ENCODE data around the gene HPF1.

HPF1 gene

DNA sequence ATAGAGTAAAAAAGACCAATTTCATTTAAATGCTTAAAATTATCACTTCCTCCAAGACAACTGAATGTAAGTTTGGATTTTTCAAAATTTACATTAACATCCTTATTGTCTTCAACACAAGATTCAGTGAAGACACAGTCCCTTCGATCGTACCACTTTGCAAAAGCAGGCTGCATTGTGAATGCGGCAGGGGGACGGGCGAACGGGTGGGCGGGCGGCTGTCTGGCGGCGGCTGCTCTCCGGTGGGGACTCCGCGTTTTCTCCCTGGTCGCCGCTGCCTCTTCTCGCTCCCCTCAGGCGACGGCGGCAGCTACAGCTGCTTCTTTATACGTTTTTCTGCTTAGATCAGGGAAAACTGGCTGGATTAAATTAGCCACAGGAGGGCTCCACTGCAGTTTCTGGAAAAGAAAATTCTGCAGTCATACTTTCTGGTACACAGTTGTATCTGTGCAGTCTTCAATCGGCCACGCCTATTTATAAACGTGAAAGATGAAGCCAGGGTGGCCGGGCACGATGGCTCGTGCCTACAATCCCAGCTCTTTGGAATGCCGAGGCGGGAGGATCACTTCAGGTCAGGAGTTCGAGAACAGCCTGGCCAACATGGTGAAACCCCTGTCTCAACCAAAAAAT lies 33.9 kb upstream of the HPF1 start:
- H3K4me2 ChIP-seq (ENCODE audit: low read depth, low read length, poor library complexity, severe bottlenecking): no peak overlapping the region
- no peak for TF ChIP-seq EZH2phosphoT487 (conservative IDR thresholded peaks at IDR 0.05; ENCODE audit: low read length)
- TF ChIP-seq, protein P1, sequence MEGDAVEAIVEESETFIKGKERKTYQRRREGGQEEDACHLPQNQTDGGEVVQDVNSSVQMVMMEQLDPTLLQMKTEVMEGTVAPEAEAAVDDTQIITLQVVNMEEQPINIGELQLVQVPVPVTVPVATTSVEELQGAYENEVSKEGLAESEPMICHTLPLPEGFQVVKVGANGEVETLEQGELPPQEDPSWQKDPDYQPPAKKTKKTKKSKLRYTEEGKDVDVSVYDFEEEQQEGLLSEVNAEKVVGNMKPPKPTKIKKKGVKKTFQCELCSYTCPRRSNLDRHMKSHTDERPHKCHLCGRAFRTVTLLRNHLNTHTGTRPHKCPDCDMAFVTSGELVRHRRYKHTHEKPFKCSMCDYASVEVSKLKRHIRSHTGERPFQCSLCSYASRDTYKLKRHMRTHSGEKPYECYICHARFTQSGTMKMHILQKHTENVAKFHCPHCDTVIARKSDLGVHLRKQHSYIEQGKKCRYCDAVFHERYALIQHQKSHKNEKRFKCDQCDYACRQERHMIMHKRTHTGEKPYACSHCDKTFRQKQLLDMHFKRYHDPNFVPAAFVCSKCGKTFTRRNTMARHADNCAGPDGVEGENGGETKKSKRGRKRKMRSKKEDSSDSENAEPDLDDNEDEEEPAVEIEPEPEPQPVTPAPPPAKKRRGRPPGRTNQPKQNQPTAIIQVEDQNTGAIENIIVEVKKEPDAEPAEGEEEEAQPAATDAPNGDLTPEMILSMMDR (IDR thresholded peaks at IDR 0.05; ENCODE audit: insufficient read depth, low read length, poor library complexity, severe bottlenecking): no peak
- no peak overlapping the region for H3K27ac ChIP-seq (ENCODE audit: low read depth, low read length)
- H4K20me1 ChIP-seq (ENCODE audit: low read depth, low read length): no peaks in the 10 kb centered on the region
- no peaks in the 10 kb centered on the region for H3F3A ChIP-seq (ENCODE audit: insufficient read depth)
- no peak overlapping the region for H3K9ac ChIP-seq (ENCODE audit: low read length)
- H3K4me3 ChIP-seq (ENCODE audit: insufficient read depth, low read length, poor library complexity, severe bottlenecking): no peak overlapping the region
- no peaks in the 10 kb centered on the region for H3K36me3 ChIP-seq (ENCODE audit: low read length)
- no peaks in the 10 kb centered on the region for H3K9me3 ChIP-seq (ENCODE audit: insufficient read depth, low read length)
- H3K79me2 ChIP-seq (ENCODE audit: insufficient read depth, low read length): no peaks in the 10 kb centered on the region
- no peaks in the 10 kb centered on the region for H3K27me3 ChIP-seq (ENCODE audit: low read length)
- no peaks in the 10 kb centered on the region for H3K9me2 ChIP-seq (replicated peaks; ENCODE audit: insufficient read depth, low read length)
- no peak overlapping the region for H2AFZ ChIP-seq (ENCODE audit: low read depth, low read length, severe bottlenecking)

- H2AFZ ChIP-seq (ENCODE audit: low read depth, low read length, severe bottlenecking): no peak overlapping the region
- H4K20me1 ChIP-seq (ENCODE audit: low read depth, low read length): no peaks in the 10 kb centered on the region
- H3K4me2 ChIP-seq (ENCODE audit: low read depth, low read length, poor library complexity, severe bottlenecking): no peak overlapping the region
- no peaks in the 10 kb centered on the region for H3K79me2 ChIP-seq (ENCODE audit: insufficient read depth, low read length)
- no peak overlapping the region for H3K4me3 ChIP-seq (ENCODE audit: insufficient read depth, low read length, poor library complexity, severe bottlenecking)
- no peaks in the 10 kb centered on the region for H3K27me3 ChIP-seq (ENCODE audit: low read length)
- no peak overlapping the region for H3K9ac ChIP-seq (ENCODE audit: low read length)
- no peaks in the 10 kb centered on the region for H3K36me3 ChIP-seq (ENCODE audit: low read length)
- H3K9me3 ChIP-seq (ENCODE audit: insufficient read depth, low read length): no peaks in the 10 kb centered on the region
- TF ChIP-seq, protein P1 (IDR thresholded peaks at IDR 0.05; ENCODE audit: insufficient read depth, low read length, poor library complexity, severe bottlenecking): no peak
- TF ChIP-seq EZH2phosphoT487 (conservative IDR thresholded peaks at IDR 0.05; ENCODE audit: low read length): no peak
- H3K27ac ChIP-seq (ENCODE audit: low read depth, low read length): no peak overlapping the region
- no peaks in the 10 kb centered on the region for H3F3A ChIP-seq (ENCODE audit: insufficient read depth)
- H3K9me2 ChIP-seq (replicated peaks; ENCODE audit: insufficient read depth, low read length): no peaks in the 10 kb centered on the region
These were observed 33.3 kb upstream of the HPF1 start for GRCh38 chr4:169791062-169791461.

DNA sequence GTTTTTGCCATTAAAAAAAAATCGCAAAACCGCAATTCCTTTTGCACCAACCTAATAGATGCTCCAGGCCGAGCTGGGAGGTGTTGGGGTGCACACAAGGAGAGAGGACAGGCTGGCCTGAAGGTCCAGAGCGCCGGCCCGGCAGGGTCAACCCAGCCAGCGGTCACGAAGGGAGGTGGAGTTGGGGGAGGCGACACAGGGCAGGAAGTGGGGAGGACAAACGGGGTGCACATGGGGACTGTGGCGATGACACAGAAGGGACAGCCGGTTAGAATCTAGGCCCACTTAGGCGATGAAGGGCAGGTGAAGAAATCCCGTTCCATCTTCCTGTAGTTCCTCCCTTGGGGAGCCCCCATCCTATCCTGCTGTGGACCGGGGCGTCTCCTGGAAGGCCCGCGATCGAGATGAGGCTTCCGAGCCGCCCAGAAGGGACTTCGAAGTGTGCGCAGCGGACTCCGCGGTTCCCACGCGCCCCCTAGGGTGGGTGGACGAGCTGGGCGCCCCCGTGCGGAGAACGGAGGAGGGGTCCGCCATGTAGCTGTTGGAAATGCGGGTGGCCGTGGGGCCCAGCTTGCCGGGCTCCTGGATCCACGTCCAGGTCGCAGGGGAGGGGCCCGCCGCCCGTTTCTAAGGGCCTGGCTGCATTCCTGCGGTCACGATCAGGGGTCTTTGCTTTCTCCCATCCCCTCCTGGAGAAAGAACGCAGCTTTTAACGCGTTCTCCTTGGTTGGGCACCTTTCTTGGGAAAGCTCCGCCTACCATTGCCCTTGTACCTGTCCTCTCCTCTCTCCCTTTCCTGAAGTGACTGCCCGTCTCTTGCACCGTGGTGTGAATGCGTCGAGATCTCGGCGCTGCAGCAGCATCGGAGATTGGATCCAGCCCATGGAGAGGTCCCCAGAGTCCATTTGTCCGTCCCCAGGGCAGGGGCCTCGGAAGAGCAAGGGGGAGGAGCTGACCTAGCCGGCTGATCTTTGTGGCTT lies 17.0 kb upstream of the HPF1 start:
- H2AFZ ChIP-seq (ENCODE audit: low read depth, low read length, severe bottlenecking): no peak overlapping the region
- H3K9ac ChIP-seq (ENCODE audit: low read length): no peak overlapping the region
- no peaks in the 10 kb centered on the region for H3K36me3 ChIP-seq (ENCODE audit: low read length)
- H3K9me3 ChIP-seq (ENCODE audit: insufficient read depth, low read length): no peaks in the 10 kb centered on the region
- no peak overlapping the region for H3K27ac ChIP-seq (ENCODE audit: low read depth, low read length)
- H3K79me2 ChIP-seq (ENCODE audit: insufficient read depth, low read length): no peaks in the 10 kb centered on the region
- H3K9me2 ChIP-seq (replicated peaks; ENCODE audit: insufficient read depth, low read length): no peaks in the 10 kb centered on the region
- no peaks in the 10 kb centered on the region for H3F3A ChIP-seq (ENCODE audit: insufficient read depth)
- H4K20me1 ChIP-seq (ENCODE audit: low read depth, low read length): no peaks in the 10 kb centered on the region
- no peaks in the 10 kb centered on the region for H3K27me3 ChIP-seq (ENCODE audit: low read length)
- no peak overlapping the region for H3K4me3 ChIP-seq (ENCODE audit: insufficient read depth, low read length, poor library complexity, severe bottlenecking)
- H3K4me2 ChIP-seq (ENCODE audit: low read depth, low read length, poor library complexity, severe bottlenecking): no peak overlapping the region
- TF ChIP-seq, protein P1 (IDR thresholded peaks at IDR 0.05; ENCODE audit: insufficient read depth, low read length, poor library complexity, severe bottlenecking): no peak
- TF ChIP-seq EZH2phosphoT487 (conservative IDR thresholded peaks at IDR 0.05; ENCODE audit: low read length): no peak

All from SU-DHL-6 (cell line).